CD8-positive, alpha-beta memory T cell (primary cell): ENCODE results near the gene VKORC1L1. TPM values are rescaled to one million over a fixed set of nuclear protein-coding genes. Genes with fewer than 3 reads are reported as not detected.
"Not testable (repeated sequence)": the region's sequence is repeated elsewhere in the genome, so short reads cannot be mapped to it uniquely, and the experiment has no call there.

Source experiments
- CTCF ChIA-PET: fragments of 350-600 bp; sonication (Branson Sonifier 250); formaldehyde crosslinking; loops from one replicate; lab custom pipeline; 2021; ENCODE audit warnings: antibody characterized with exemption; lab: Charles Lee
- POLR2A ChIA-PET: fragments of 350-600 bp; sonication (Branson Sonifier 250); formaldehyde crosslinking; loops from one replicate; lab custom pipeline; 2021; ENCODE audit warnings: antibody characterized with exemption; lab: Charles Lee
- DNase-seq, 5 donors: peaks; one replicate each; pipeline versions ENCODE4 v3.0.0 to v3.0.0-alpha.2; 2020 to 2022; ENCODE audit warnings: mixed read lengths in 1 of 5
- H3K27ac ChIP-seq: one replicate; pipeline ENCODE4 v1.7.0; 2013; ENCODE audit warnings: low read depth, mild to moderate bottlenecking, low read length, moderate library complexity
- H3K27me3 ChIP-seq: 2 replicates; pipeline ENCODE4 v1.7.0; 2013; ENCODE audit warnings: low read length, mild to moderate bottlenecking; ENCODE audit not compliant: insufficient read depth, poor library complexity, severe bottlenecking
- H3K36me3 ChIP-seq: 2 replicates; pipeline ENCODE4 v1.7.0; 2013; ENCODE audit warnings: mild to moderate bottlenecking, low read length, moderate library complexity; ENCODE audit not compliant: insufficient read depth
- H3K4me1 ChIP-seq: 2 replicates; pipeline ENCODE4 v1.7.0; 2013; ENCODE audit warnings: mild to moderate bottlenecking, low read length, moderate library complexity; ENCODE audit not compliant: insufficient read depth
- H3K4me3 ChIP-seq: 2 replicates; pipeline ENCODE4 v1.7.0; 2013; ENCODE audit warnings: mild to moderate bottlenecking, low read length
- H3K9me3 ChIP-seq: 2 replicates; pipeline ENCODE4 v1.7.0; 2013; ENCODE audit warnings: mild to moderate bottlenecking, low read length
- H3K27ac Mint-ChIP-seq, 8 donors: one replicate each; pipeline ENCODE4 v1.8.0; 2020 to 2021; ENCODE audit warnings: mixed read lengths in 8 of 8, mild to moderate bottlenecking in 6 of 8, inconsistent platforms in 3 of 8, moderate library complexity in 3 of 8
- H3K27me3 Mint-ChIP-seq, 2 donors: one replicate each; pipeline ENCODE4 v1.8.0; 2020 to 2021; ENCODE audit warnings: mixed read lengths in 2 of 2, mild to moderate bottlenecking in 1 of 2, moderate library complexity in 1 of 2
- H3K36me3 Mint-ChIP-seq, 3 donors: one replicate each; pipeline ENCODE4 v1.8.0; 2020 to 2021; ENCODE audit warnings: mixed read lengths in 3 of 3, inconsistent platforms in 1 of 3, mild to moderate bottlenecking in 1 of 3
- H3K4me1 Mint-ChIP-seq, 3 donors: one replicate each; pipeline ENCODE4 v1.8.0; 2020 to 2021; ENCODE audit warnings: mixed read lengths in 3 of 3, inconsistent platforms in 1 of 3, mild to moderate bottlenecking in 1 of 3
- H3K4me3 Mint-ChIP-seq, 7 donors: one replicate each; pipeline ENCODE4 v1.8.0; 2020 to 2021; ENCODE audit warnings: mixed read lengths in 7 of 7, mild to moderate bottlenecking in 6 of 7, moderate library complexity in 4 of 7, inconsistent platforms in 2 of 7
- H3K9me3 Mint-ChIP-seq, 5 donors: one replicate each; pipeline ENCODE4 v1.8.0; 2020 to 2022; ENCODE audit warnings: mixed read lengths in 5 of 5, mild to moderate bottlenecking in 3 of 5, moderate library complexity in 2 of 5, inconsistent platforms in 1 of 5
- polyA plus RNA-seq: library from polyadenylated mRNA; unstranded; fragments of 300-500 nt; fragmentation: Illumina TruSeq; gene quantifications from one replicate; pipeline ENCODE4 v1.2.3, GENCODE V29; 2021
- total RNA-seq, 2 experiments: library from RNA; stranded (reverse); gene quantifications; one replicate each; pipeline ENCODE4 v1.2.3, GENCODE V29; 2021

The VKORC1L1 gene
- total and polyA plus RNA-seq, 3 experiments from 2014 or later = 4.0 to 27.7 (median 26.2) TPM

DNA sequence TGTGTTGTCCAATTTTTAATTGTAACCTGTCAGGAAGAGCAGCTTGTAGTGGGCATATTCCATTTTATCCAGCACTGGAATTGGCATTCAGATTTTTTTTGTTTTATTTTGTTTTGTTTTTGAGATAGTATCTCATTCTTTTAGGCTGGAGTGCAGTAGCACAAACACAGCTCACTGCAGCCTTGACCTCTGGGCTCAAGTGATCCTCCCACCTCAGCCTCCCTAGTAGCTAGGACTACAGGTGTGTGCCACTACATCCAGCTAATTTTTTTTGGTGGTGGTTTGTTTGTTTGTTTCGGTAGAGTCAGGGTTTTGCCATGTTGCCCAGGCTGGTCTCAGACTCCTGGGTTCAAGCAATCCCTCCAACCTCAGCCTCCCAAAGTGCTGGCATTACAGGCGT lies 64.4 kb downstream of the VKORC1L1 start:
- H3K27me3 ChIP-seq = no peaks in the 10 kb centered on the region
- Mint-ChIP-seq H3K27ac (no peak overlapping the region), H3K9me3 (peaks cover 0 to 10% (median 6%) of the 10 kb centered on the region in 5 donors), H3K4me1 (peaks cover 8 to 27% (median 9%) of the 10 kb centered on the region in 3 donors), H3K27me3 (peaks cover 0 to 1% of the 10 kb centered on the region in 2 donors), H3K4me3 (peak overlapping the region in 1 of 7 donors; percentile 49), H3K36me3 (peaks cover 13 to 31% (median 24%) of the 10 kb centered on the region in 3 donors)
- H3K4me1 ChIP-seq = no peaks in the 10 kb centered on the region
- no peaks in the 10 kb centered on the region for H3K36me3 ChIP-seq
- H3K9me3 ChIP-seq = no peaks in the 10 kb centered on the region
- H3K4me3 ChIP-seq = no peak overlapping the region
- POLR2A ChIA-PET = no interaction called here
- no peak overlapping the region for H3K27ac ChIP-seq
- DNase-seq = no peak
- CTCF ChIA-PET = no interaction called here

DNA sequence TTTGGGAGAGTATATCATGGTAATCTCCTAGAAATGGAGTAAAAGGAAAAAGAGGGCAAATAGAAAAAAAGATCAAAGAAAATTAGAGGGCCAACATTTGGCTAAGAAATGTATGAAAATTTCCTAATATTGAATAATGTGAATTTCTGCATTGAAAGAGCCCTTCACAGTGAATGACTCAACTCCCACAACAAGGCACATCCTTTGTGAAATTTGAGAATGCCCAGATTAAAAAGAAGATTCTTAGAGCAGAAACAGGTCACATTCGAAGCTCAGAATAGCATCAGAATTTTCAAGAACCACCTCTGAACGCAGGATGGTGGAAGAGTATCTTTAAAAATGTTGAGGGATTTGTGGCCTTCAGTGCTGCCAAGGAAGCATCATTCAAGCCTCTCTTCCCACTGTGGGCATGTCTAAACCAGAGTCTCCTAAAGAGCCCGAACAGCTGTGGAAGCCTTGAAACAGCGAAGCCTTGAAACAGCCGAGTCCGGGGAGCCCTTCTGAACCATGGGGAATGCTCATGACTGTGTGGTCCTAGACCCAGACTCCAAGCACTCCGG lies 65.5 kb downstream of the VKORC1L1 start:
- no peak for DNase-seq
- Histone ChIP-seq H3K9me3 (no peaks in the 10 kb centered on the region), H3K4me3 (no peak overlapping the region), H3K4me1 (no peaks in the 10 kb centered on the region), H3K27me3 (no peaks in the 10 kb centered on the region), H3K36me3 (no peaks in the 10 kb centered on the region), H3K27ac (no peak overlapping the region)
- Mint-ChIP-seq H3K4me3 (no peak overlapping the region), H3K27me3 (peaks cover 0 to 1% of the 10 kb centered on the region in 2 donors), H3K36me3 (peaks cover 13 to 31% (median 24%) of the 10 kb centered on the region in 3 donors), H3K4me1 (peaks cover under 1 to 19% (median 3%) of the 10 kb centered on the region in 3 donors), H3K9me3 (peaks cover 0 to 10% (median 6%) of the 10 kb centered on the region in 5 donors), H3K27ac (no peak overlapping the region)
- POLR2A ChIA-PET = no interaction called here
- CTCF ChIA-PET = interaction anchor here (0.6 kb wide), 1 partner anchor 74 kb away, joined by 3 read pairs; no protein-coding TSS in a partner anchor

DNA sequence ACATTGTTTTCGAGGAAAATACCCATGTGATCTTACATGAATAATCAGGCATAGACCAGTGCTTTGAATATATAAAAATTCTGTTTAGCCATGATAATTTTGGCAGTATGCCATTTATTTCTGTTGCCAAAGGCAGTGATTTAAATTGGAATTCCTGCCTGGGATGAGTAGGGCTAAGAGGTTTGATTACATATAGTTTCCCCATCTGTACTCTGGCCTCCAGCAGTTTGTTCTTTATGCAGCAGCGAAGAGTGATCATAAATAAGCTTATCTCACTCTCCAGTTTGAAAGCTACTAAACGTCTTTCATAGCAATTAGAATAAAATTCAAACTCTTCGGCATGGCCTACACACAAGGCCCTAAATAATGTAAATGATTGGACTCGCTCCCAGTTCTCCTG lies 72.9 kb downstream of the VKORC1L1 start:
- H3K27me3 Mint-ChIP-seq, H3K36me3 ChIP-seq, H3K27ac Mint-ChIP-seq, CTCF ChIA-PET, H3K27me3 ChIP-seq, H3K9me3 ChIP-seq, H3K4me1 ChIP-seq, DNase-seq, H3K4me1 Mint-ChIP-seq, POLR2A ChIA-PET, H3K4me3 Mint-ChIP-seq, H3K27ac ChIP-seq, H3K9me3 Mint-ChIP-seq, H3K36me3 Mint-ChIP-seq, H3K4me3 ChIP-seq: not testable (repeated sequence)

DNA sequence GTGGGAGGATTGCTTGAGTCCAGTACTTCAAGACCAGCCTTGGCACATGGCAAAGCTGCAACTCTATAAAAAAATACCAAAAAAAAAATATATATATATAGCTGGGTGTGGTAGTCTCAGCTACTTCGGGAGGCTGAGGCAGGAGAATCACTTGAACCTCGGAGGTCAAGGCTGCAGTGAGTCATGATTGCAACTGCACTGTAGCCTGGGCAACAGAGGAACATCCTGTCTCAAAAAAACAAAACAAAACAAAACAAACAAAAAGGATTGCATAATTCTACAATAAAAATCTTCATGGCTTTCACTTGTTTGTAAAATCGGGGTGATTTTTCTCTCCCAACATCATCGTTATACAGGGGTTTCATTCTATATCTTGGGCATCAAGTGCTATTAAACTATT lies 74.0 kb downstream of the VKORC1L1 start:
- H3K9me3 Mint-ChIP-seq = no peaks in the 10 kb centered on the region
- no peaks in the 10 kb centered on the region for H3K36me3 ChIP-seq
- peaks cover 0 to 1% (median 0%) of the 10 kb centered on the region in 3 donors for H3K36me3 Mint-ChIP-seq
- no peak overlapping the region for H3K4me3 Mint-ChIP-seq
- H3K4me3 ChIP-seq = no peak overlapping the region
- peaks cover 0 to 1% of the 10 kb centered on the region in 2 donors for H3K27me3 Mint-ChIP-seq
- H3K4me1 ChIP-seq = no peaks in the 10 kb centered on the region
- CTCF ChIA-PET = no interaction called here
- no peak for DNase-seq
- POLR2A ChIA-PET = no interaction called here
- no peak overlapping the region for H3K27ac ChIP-seq
- H3K4me1 Mint-ChIP-seq = peaks cover 0 to 3% (median 0%) of the 10 kb centered on the region in 3 donors
- no peaks in the 10 kb centered on the region for H3K27me3 ChIP-seq
- H3K9me3 ChIP-seq = no peaks in the 10 kb centered on the region
- H3K27ac Mint-ChIP-seq = peak overlapping the region in 4 of 8 donors; percentile 11 to 72 (median 20)

DNA sequence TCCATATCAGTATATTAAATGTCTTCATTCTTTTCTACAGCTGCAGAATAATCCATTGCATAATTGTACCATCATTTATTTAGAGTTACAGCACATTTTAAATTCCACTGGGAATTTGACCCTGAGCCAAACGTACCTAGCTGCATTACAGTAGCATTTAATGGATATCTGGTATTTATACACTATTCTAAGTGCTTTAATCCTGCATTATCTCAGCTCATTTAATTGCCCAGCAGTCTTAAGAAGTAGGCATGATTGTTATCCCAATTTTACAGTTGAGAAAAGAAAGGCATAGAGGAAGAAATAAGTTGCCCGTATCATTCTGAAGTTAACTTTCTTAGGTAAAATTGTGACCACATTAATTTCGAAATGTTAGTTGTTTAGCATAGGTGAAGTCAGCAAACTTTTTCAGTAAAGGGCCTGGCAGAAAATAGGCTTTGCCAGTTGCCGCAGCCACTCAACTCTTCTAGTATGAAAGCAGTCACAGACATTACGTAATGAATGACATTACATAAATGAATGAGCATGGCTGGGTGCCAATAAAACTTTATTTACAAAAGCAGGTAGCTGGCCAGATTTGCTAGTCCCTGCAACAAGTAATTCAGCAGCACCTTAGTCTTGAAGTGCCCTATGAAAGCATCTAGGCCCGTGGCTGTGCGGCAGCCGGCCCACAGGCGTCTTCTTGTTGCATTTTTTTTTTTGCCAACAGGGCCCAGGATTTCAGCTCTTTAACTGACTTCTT lies 79.1 kb downstream of the VKORC1L1 start:
- ChIA-PET POLR2A (no interaction called here), CTCF (no interaction called here)
- no peaks in the 10 kb centered on the region for H3K4me1 Mint-ChIP-seq
- Histone ChIP-seq H3K27me3 (no peaks in the 10 kb centered on the region), H3K4me3 (no peak overlapping the region), H3K36me3 (no peaks in the 10 kb centered on the region), H3K9me3 (no peaks in the 10 kb centered on the region), H3K4me1 (no peaks in the 10 kb centered on the region), H3K27ac (no peak overlapping the region)
- H3K4me3 Mint-ChIP-seq = no peak overlapping the region
- H3K27ac Mint-ChIP-seq = peak overlapping the region in 2 of 8 donors; percentile 38 to 58
- peaks cover 0 to 36% (median 9%) of the 10 kb centered on the region in 3 donors for H3K36me3 Mint-ChIP-seq
- no peaks in the 10 kb centered on the region for H3K27me3 Mint-ChIP-seq
- no peak for DNase-seq
- H3K9me3 Mint-ChIP-seq = no peaks in the 10 kb centered on the region

- Mint-ChIP-seq H3K4me1 (no peaks in the 10 kb centered on the region), H3K4me3 (no peak overlapping the region), H3K9me3 (no peaks in the 10 kb centered on the region), H3K27me3 (no peaks in the 10 kb centered on the region), H3K36me3 (peaks cover 0 to 40% (median 9%) of the 10 kb centered on the region in 3 donors), H3K27ac (peak overlapping the region in 2 of 8 donors; percentile 10 to 75)
- H3K27me3 ChIP-seq = no peaks in the 10 kb centered on the region
- CTCF ChIA-PET = no interaction called here
- H3K9me3 ChIP-seq = no peaks in the 10 kb centered on the region
- H3K36me3 ChIP-seq = no peaks in the 10 kb centered on the region
- no peak for DNase-seq
- H3K27ac ChIP-seq = no peak overlapping the region
- H3K4me1 ChIP-seq = no peaks in the 10 kb centered on the region
- H3K4me3 ChIP-seq = no peak overlapping the region
- POLR2A ChIA-PET = no interaction called here
These were observed 80.3 kb downstream of the VKORC1L1 start for GRCh38 chr7:65953001-65953720.

- H3K36me3 ChIP-seq = no peaks in the 10 kb centered on the region
These were observed 81.1 kb downstream of the VKORC1L1 start for GRCh38 chr7:65953890-65954450.

GRCh38 chr7:65955718-65956117 lies 82.8 kb downstream of the VKORC1L1 start:
- Mint-ChIP-seq H3K27ac (no peak overlapping the region), H3K4me1 (no peaks in the 10 kb centered on the region), H3K4me3 (no peak overlapping the region), H3K27me3 (no peaks in the 10 kb centered on the region), H3K36me3 (peaks cover 0 to 63% (median 15%) of the 10 kb centered on the region in 3 donors), H3K9me3 (no peaks in the 10 kb centered on the region)
- ChIA-PET CTCF (no interaction called here), POLR2A (no interaction called here)
- Histone ChIP-seq H3K9me3 (no peaks in the 10 kb centered on the region), H3K36me3 (peaks cover 11% of the 10 kb centered on the region), H3K4me3 (no peak overlapping the region), H3K27ac (no peak overlapping the region), H3K4me1 (no peaks in the 10 kb centered on the region), H3K27me3 (no peaks in the 10 kb centered on the region)
- no peak for DNase-seq

More at GRCh38 chr7:65953890-65954450, 81.1 kb downstream of the VKORC1L1 start:
- Mint-ChIP-seq H3K27ac (no peak overlapping the region), H3K4me1 (no peaks in the 10 kb centered on the region), H3K27me3 (no peaks in the 10 kb centered on the region), H3K36me3 (peaks cover 0 to 47% (median 12%) of the 10 kb centered on the region in 3 donors), H3K4me3 (no peak overlapping the region), H3K9me3 (no peaks in the 10 kb centered on the region)
- no peaks in the 10 kb centered on the region for H3K27me3 ChIP-seq
- POLR2A ChIA-PET = no interaction called here
- DNase-seq = no peak
- no peaks in the 10 kb centered on the region for H3K4me1 ChIP-seq
- no peaks in the 10 kb centered on the region for H3K9me3 ChIP-seq
- H3K27ac ChIP-seq = no peak overlapping the region
- no peak overlapping the region for H3K4me3 ChIP-seq
- CTCF ChIA-PET = no interaction called here
